Skeletal muscle satellite cell (primary cell): Measurements from ENCODE around the gene ADSL.

ENCODE experiments used
- H3K27me3 ChIP-seq: 2 replicates; pipeline ENCODE4 v1.7.0; 2013; ENCODE audit warnings: low read length; ENCODE audit not compliant: control insufficient read depth, insufficient read depth
- H3K36me3 ChIP-seq: 2 replicates; pipeline ENCODE4 v1.7.0; 2013; ENCODE audit warnings: mild to moderate bottlenecking, control low read depth, low read length; ENCODE audit not compliant: insufficient read depth
- H3K4me1 ChIP-seq: 2 replicates; pipeline ENCODE4 v1.7.0; 2013; ENCODE audit warnings: low read length; ENCODE audit not compliant: control insufficient read depth, insufficient read depth
- H3K4me2 ChIP-seq: 2 replicates; pipeline ENCODE4 v1.7.0; 2013; ENCODE audit warnings: mild to moderate bottlenecking, low read length
- H3K4me3 ChIP-seq: 2 replicates; pipeline ENCODE4 v1.7.0; 2013; ENCODE audit warnings: low read length
- H3K9ac ChIP-seq: 2 replicates; pipeline ENCODE4 v1.7.0; 2013; ENCODE audit warnings: mild to moderate bottlenecking, low read depth, low read length, moderate library complexity
- H3K9me3 ChIP-seq: replicated peaks from 2 replicates; pipeline ENCODE4 v1.7.0; 2013; ENCODE audit warnings: mild to moderate bottlenecking, control low read depth, low read length

ADSL gene

GRCh38 chr22:40414838-40415505 lies 68.7 kb downstream of the ADSL start:
- H3K9ac ChIP-seq = no peak overlapping the region
- H3K4me3 ChIP-seq = no peak overlapping the region
- H3K27me3 ChIP-seq = no peaks in the 10 kb centered on the region
- H3K36me3 ChIP-seq = peaks cover 50% of the 10 kb centered on the region
- H3K4me2 ChIP-seq = no peak overlapping the region
- H3K9me3 ChIP-seq = no peaks in the 10 kb centered on the region
- peaks cover 4% of the 10 kb centered on the region for H3K4me1 ChIP-seq

- Histone ChIP-seq H3K9ac (no peak overlapping the region), H3K4me3 (no peak overlapping the region), H3K36me3 (peaks cover 50% of the 10 kb centered on the region), H3K4me2 (no peak overlapping the region), H3K4me1 (peaks cover 4% of the 10 kb centered on the region), H3K9me3 (no peaks in the 10 kb centered on the region), H3K27me3 (no peaks in the 10 kb centered on the region)
Measured at GRCh38 chr22:40415531-40416266, 69.4 kb downstream of the ADSL start.

DNA sequence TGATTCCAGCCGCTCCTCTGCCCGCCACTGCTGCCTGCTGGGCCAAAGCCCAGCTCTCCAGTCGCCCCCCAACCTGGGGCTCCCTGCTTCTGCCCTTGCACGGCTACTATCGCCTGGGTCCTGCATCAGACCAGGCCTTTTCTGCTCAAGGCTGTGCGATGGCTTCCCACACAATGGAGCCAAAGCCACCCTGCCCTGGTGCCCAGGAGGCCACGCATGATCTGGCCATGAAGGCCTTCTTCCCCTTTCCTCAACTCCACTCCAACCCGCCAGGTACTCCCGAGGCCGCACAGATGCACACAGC lies 69.9 kb downstream of the ADSL start:
- H3K27me3 ChIP-seq = no peaks in the 10 kb centered on the region
- H3K36me3 ChIP-seq = peaks cover 50% of the 10 kb centered on the region
- no peaks in the 10 kb centered on the region for H3K9me3 ChIP-seq
- H3K9ac ChIP-seq = no peak overlapping the region
- H3K4me1 ChIP-seq = peaks cover 4% of the 10 kb centered on the region
- no peak overlapping the region for H3K4me2 ChIP-seq
- no peak overlapping the region for H3K4me3 ChIP-seq

GRCh38 chr22:40416636-40417035 lies 70.3 kb downstream of the ADSL start:
- H3K9ac ChIP-seq = no peak overlapping the region
- no peaks in the 10 kb centered on the region for H3K27me3 ChIP-seq
- no peak overlapping the region for H3K4me3 ChIP-seq
- H3K9me3 ChIP-seq = no peaks in the 10 kb centered on the region
- H3K4me2 ChIP-seq = no peak overlapping the region
- peaks cover 4% of the 10 kb centered on the region for H3K4me1 ChIP-seq
- peaks cover 50% of the 10 kb centered on the region for H3K36me3 ChIP-seq

DNA sequence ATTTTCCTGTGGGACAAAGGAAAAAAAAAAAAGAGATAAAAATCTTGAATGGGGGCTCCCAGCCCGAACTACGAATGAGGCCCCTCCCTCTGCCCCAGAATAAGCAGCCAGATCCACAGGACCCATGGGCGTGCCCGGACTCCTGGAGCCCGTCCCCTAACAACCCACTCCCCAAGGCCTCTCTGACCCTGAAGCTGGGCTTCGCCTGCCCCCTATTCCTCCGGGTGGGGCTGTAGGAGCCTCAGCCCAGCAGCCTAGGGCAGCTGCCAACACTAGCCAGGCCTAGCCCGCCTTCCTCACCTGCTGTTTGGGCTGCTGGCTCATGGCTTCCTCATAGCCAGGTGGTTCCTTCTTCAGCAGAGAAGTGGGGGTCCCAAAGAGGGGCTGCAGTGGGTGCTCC lies 70.7 kb downstream of the ADSL start:
- Histone ChIP-seq H3K27me3 (no peaks in the 10 kb centered on the region), H3K4me1 (peaks cover 4% of the 10 kb centered on the region), H3K36me3 (peaks cover 54% of the 10 kb centered on the region), H3K4me2 (no peak overlapping the region), H3K9ac (no peak overlapping the region), H3K9me3 (no peaks in the 10 kb centered on the region), H3K4me3 (no peak overlapping the region)

DNA sequence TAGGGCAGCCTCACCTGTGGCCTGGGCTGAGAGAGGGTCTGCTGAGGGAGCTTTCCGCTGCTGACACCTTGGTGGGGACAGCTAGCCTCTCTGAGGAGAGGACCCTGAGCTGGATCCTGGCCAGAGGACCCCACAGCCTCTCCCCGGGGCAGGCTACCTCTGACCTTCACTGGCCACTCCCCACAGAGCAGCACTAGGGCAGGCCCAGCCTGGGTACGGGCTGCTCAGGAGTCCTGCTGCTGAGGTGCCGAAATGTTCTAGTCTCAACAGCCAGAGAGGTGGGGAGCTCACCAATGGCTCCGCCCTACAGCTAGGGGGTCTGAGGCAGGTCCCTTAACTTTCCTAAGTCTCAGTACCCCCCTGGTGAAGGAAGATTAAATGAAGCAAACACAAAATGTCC lies 71.6 kb downstream of the ADSL start:
- Histone ChIP-seq H3K4me3 (no peak overlapping the region), H3K4me1 (peaks cover 5% of the 10 kb centered on the region), H3K4me2 (no peak overlapping the region), H3K9me3 (no peaks in the 10 kb centered on the region), H3K36me3 (peaks cover 62% of the 10 kb centered on the region), H3K27me3 (no peaks in the 10 kb centered on the region), H3K9ac (no peak overlapping the region)

GRCh38 chr22:40418366-40419201 lies 72.3 kb downstream of the ADSL start:
- H3K36me3 ChIP-seq = peaks cover 68% of the 10 kb centered on the region
- peaks cover 12% of the 10 kb centered on the region for H3K4me1 ChIP-seq
- H3K9me3 ChIP-seq = no peaks in the 10 kb centered on the region
- no peak overlapping the region for H3K4me2 ChIP-seq
- H3K9ac ChIP-seq = no peak overlapping the region
- no peaks in the 10 kb centered on the region for H3K27me3 ChIP-seq
- no peak overlapping the region for H3K4me3 ChIP-seq

DNA sequence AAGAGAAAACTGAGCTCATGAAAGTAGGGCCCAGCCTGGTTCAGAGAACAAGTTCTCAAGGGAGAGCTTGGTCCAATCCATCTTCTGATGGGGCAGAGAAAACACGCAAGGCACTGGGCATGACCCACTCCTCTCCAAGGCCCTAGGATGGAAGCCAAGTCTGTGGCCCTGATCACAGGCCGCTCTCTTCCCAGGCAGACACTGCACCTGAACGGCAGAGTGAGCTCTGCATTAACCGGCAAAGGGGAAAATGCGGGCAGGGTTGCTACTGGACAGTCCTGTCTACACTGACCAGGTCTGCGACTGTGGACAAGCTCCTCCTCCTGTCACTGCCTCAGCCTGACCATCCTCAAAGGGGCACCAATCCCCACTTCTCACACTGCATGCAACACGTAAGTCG lies 73.4 kb downstream of the ADSL start:
- Histone ChIP-seq H3K4me1 (peaks cover 12% of the 10 kb centered on the region), H3K27me3 (no peaks in the 10 kb centered on the region), H3K4me3 (no peak overlapping the region), H3K9me3 (no peaks in the 10 kb centered on the region), H3K36me3 (peaks cover 77% of the 10 kb centered on the region), H3K9ac (no peak overlapping the region), H3K4me2 (no peak overlapping the region)

- Histone ChIP-seq H3K9ac (no peak overlapping the region), H3K9me3 (no peaks in the 10 kb centered on the region), H3K4me2 (no peak overlapping the region), H3K4me3 (no peak overlapping the region), H3K27me3 (no peaks in the 10 kb centered on the region), H3K4me1 (peaks cover 8% of the 10 kb centered on the region), H3K36me3 (peaks cover 83% of the 10 kb centered on the region)
Measured at GRCh38 chr22:40420341-40421081, 74.2 kb downstream of the ADSL start.

DNA sequence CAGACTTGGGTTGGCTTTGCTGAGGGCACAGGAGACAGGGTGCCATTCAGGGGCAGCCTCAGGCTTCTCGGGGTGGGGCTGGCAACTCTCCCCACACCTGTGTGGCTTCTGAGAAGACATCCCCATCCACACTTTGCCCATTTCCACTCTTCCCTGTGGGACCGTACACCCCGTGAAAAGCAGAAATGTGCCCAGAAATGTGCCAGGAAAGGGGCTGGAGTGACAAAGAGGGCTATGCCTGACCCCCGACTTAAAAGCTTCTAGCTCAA lies 74.7 kb downstream of the ADSL start:
- no peak overlapping the region for H3K4me3 ChIP-seq
- no peaks in the 10 kb centered on the region for H3K27me3 ChIP-seq
- no peak overlapping the region for H3K9ac ChIP-seq
- peaks cover 8% of the 10 kb centered on the region for H3K4me1 ChIP-seq
- no peak overlapping the region for H3K4me2 ChIP-seq
- peaks cover 82% of the 10 kb centered on the region for H3K36me3 ChIP-seq
- H3K9me3 ChIP-seq = no peaks in the 10 kb centered on the region

GRCh38 chr22:40421941-40422340 lies 75.6 kb downstream of the ADSL start:
- H3K9me3 ChIP-seq = no peaks in the 10 kb centered on the region
- no peak overlapping the region for H3K4me2 ChIP-seq
- H3K36me3 ChIP-seq = peaks cover 77% of the 10 kb centered on the region
- H3K27me3 ChIP-seq = no peaks in the 10 kb centered on the region
- no peak overlapping the region for H3K4me3 ChIP-seq
- peaks cover 8% of the 10 kb centered on the region for H3K4me1 ChIP-seq
- H3K9ac ChIP-seq = no peak overlapping the region
